C4-2B (cell line): ENCODE results near the gene DRICH1.

ENCODE experiments used
- ZFX ChIP-seq: fragments of 450-650 bp; IDR thresholded peaks from 2 replicates; pipeline ENCODE4 v1.6.1; 2017
- TF ChIP-seq, protein P1 (sequence below): fragments of 450-650 bp; conservative IDR thresholded peaks from 2 replicates; pipeline ENCODE4 v1.5.1; 2017; ENCODE audit warnings: mild to moderate bottlenecking

DNA sequence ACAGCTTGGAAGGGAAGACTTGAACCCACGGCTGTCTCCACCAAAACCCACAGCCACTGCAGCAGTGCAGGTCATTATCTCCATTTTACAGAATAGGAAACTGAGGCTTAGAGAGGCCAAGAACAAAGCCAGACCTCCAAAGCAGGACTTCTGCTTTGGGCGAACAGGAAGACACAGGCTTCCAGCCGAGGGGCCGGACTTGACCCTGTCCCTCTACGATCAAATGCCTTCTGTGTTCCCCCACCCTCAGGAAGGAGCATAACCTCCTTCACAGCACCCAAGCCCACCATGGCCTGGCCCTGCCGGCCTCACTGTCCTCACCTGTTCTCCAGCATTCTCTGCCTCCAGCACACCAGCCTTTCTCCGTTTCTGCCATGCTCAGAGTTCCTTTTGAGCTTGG lies 67.8 kb downstream of the DRICH1 start:
- TF ChIP-seq, protein P1, sequence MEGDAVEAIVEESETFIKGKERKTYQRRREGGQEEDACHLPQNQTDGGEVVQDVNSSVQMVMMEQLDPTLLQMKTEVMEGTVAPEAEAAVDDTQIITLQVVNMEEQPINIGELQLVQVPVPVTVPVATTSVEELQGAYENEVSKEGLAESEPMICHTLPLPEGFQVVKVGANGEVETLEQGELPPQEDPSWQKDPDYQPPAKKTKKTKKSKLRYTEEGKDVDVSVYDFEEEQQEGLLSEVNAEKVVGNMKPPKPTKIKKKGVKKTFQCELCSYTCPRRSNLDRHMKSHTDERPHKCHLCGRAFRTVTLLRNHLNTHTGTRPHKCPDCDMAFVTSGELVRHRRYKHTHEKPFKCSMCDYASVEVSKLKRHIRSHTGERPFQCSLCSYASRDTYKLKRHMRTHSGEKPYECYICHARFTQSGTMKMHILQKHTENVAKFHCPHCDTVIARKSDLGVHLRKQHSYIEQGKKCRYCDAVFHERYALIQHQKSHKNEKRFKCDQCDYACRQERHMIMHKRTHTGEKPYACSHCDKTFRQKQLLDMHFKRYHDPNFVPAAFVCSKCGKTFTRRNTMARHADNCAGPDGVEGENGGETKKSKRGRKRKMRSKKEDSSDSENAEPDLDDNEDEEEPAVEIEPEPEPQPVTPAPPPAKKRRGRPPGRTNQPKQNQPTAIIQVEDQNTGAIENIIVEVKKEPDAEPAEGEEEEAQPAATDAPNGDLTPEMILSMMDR: no peak
- TF ChIP-seq ZFX: no peak
